HG02759 (cell line): ENCODE data around the gene GAK.

ENCODE experiments used
- ATAC-seq: cut with Tn5 transposase; IDR thresholded peaks from one replicate; pipeline ENCODE4 v1.9.1; 2021; ENCODE audit warnings: mild to moderate bottlenecking, moderate library complexity; ENCODE audit not compliant: unreplicated experiment

GAK gene

DNA sequence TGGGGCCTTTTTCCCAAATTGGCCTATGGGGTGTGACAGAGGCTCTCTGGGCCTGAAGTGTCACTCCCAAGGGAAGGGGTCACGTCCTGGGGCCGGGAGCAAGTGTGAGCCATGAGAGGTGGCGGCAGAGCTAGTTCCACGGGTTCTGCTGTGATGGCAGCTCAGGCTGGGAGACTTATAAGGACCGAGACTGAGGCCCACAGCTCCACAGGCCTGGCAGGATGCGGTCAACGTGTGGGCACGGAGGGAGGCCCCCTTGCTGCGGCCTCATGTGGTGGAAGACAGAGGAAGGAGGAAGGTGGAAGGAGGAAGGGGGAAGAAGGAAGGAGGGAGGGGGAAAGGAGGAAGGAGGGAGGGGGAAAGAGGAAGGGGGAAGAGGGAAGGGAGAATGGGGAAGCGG lies 99.0 kb downstream of the GAK start:
- no peak for ATAC-seq

DNA sequence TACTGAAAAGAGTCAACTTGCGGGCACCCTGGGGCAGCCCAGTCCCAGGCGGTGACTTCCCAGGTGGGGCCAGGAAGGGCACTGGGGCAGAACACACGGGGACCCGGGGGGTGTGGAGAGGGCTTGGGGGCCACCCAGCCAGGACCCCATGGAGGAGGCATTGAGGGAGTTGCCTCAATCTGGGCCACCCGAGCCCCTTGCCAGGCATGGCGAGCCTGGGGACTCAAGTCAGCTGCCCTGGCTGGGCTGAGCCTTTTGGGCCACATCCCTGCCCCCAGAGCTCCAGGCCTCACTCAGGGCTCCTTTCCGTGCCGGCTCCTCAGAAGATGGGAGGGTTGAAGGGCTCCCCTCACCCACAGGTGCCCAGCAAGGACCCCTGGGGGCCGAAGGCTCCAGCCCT lies 99.6 kb downstream of the GAK start:
- ATAC-seq, result no peak

DNA sequence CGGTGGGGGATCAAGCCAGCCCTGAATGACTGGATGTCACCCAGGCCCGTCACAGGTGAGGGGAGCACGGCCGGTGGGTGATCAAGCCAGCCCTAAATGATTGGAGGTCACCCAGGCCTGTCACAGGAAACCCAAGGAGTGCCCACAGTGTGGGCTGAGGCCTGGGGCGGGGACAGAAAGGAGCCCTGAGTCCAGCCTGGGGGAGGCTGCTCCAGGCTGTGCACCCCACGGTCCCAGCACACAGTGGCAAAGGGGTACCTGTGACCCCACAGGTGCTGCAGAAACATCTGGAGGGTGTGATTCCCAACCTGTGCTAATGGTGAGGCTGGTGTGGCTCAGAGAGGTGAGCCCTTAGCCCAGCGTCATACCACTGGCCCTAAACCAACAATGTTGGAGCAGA lies 100.0 kb downstream of the GAK start:
- ATAC-seq, result no peak

DNA sequence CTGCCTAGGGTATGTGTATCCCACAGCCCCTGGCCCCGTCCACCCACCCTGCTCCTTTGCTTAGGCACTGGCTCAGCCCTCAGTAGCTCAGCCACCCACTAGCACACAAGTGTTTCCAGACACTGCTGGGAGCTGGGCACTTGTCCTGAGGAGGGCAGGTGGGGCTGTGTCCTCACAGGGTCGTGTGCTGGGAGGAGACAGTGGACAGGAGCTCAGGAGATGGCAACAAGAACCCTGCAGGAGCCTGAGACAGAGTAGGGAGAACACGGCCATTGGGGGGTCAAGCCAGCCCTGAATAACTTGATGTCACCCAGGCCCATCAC lies 100.7 kb downstream of the GAK start:
- ATAC-seq, result no peak

DNA sequence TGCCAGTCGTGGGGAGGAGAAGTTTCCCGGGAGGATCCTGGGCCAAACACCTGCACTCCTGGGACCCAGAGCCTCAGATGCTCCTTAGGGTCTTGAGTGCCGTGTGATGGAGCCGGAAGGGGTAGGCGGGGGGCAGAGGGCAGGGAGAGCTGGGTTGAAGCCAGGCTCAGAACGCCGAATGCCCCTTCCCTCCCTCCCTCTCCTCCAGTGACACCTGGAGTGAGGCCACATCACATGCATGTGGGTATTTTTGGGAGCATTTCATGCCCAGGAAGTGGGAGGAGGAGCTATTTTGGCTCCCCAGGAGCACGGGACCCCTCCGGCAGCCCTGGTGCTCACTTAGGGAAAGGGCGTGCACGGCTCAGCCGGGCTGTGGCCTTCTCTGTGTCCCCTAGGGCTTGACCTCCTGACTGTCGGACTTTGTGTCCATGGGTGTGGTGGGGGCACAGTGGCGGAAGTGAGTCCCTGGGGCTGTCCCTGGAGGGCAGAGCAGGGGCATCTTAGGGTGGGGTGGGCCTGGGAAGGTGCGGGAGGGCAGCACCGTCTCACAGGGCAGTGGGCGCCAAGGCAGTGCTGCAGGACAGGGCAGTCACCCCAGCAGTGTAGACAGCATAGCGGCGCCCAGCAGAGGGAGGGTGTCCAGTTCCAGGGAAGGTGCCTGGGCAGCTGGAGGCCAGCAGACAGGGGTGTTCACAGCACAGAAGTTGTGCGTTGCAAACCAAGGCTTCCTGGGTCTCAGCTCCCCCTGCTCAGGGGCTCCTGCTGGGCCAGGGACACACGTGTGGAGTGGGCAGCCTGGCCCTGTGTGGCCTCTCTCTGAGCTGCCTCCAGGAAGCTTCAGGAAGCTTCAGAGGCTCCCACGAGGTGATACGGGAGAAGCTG lies 101.3 kb downstream of the GAK start:
- no peak for ATAC-seq

DNA sequence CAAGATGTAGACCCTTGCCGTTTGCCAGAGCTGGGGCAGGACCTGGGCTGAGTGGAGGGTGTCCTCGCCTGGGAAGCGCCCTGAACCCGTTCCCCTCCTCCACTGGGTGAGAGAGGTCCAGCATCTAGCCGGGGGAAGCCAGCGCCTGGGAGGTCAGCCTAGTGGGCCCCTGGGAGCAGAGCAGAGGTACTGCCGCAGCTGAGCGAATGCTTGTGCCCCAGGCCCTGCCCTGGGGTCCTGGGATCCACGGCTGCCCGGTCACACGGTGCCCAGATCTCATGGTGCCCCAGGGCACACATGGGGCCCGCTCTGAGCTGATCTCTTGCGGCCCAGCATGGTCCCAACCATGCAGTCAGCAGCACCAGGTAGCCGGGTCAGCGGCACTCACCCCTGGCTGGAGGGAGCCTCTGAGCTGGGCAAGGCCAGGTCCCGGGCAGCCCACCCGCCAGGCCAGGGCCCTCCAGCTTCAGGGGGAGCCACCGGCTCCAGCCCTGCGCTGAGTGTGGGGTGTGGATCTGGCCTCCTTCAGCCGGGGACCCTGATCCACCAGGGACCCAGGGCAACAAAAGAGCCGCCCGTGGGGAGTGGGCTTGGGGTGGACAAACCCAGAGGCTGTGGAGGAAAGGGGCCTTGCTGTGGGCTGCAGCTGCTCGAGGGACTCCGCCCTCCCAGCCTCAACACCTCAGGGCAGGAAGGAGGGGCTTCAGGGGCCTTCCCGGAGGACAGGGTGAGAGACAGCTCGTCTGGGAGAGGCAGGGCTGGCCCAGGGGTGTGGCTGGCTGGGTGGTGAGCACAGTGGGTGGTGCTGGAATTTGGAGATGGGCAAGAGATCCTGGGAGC lies 102.1 kb downstream of the GAK start:
- ATAC-seq, result no peak

DNA sequence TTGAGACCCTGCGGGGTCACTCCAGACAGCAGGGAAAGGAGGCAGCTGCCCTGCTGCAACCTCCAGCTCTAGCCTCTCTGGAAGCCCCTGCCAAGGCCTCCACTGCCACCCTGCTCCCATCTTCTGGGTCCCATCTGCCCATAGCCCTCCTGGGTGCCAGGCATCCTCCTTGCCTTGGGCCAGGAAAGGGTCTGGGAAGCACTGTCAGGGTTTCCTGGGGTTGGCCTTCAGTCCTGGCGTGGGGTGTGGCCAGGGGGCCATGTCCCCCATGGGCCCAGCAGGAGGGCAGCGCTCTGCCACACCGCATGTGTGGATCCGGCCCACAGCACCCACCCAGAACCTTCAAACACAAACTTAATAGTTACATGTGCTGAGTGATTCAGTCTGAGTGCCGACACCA lies 102.8 kb downstream of the GAK start:
- no peak for ATAC-seq

DNA sequence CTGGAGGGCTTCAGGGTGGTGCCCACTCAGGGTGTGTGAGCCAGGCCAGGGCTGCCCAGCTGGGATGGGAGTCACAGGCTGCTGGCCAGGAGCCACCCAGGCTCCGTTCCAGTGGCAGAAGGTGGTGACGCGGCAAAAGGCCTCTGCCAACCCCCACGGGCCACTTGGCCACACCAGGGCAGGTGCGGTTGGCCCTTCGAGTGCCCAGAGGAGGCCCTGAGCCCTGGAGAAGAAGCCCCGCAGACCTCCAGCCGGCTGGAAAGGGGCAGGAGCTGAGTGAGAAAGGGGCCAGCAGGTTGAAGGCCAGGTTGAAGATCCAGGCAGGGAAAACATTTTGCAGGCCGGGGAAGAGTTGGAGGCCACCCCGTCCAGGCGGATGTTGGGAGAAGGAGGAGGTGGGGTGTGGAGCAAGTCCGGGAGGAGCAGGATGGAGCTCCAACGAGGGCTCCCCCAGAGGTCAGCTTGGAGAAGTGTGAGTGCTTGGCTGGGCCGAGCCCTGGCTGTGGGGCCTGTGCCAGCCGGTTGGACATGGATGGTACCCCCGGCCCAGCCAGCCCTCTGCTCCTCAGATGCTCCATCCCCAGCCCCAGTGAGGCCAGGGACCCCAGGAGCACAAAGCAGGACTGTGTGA lies 103.4 kb downstream of the GAK start:
- ATAC-seq, result no peak

DNA sequence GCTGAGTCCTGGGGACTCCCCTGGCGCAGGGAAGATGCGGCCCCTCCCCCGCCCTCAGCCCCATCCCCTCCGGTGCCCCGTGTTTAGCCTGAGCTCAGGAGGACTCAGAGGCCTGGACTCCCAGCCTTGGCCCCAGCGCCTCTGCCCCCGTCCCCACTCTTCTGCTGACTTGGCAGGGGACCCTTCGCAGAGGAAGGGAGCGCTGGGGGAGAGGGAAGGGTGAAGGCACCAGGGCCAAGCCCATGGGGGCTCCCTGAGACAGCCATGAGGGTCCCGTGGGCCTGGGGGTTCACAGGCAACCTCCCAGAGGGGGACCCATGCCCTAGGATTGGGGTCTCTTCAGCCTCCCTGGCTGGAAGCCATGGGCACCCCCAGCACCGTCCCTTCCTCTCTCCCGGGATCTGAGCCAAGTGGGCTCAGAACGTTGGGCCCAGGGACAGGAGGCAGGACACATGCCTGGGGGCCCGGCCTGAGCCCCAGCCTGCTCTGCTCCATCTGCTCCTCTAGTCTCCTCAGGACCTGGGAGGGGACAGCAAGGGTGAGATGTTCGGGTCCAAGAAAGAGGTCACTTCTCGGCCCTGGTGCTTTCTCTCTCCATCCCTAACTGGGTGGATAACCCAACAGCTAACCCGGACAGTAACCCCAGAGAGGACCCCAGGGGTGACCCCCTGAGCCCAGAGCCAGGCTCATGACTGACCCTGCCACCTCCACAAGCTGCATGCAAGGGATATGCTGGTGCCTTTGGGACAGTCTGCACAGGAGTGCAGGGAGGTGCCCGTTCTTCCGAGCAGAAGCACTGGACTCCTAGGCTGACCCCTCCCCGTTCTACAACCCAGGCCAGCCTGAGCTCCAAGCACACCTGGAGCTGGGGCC lies 104.7 kb downstream of the GAK start:
- ATAC-seq, result no peak

DNA sequence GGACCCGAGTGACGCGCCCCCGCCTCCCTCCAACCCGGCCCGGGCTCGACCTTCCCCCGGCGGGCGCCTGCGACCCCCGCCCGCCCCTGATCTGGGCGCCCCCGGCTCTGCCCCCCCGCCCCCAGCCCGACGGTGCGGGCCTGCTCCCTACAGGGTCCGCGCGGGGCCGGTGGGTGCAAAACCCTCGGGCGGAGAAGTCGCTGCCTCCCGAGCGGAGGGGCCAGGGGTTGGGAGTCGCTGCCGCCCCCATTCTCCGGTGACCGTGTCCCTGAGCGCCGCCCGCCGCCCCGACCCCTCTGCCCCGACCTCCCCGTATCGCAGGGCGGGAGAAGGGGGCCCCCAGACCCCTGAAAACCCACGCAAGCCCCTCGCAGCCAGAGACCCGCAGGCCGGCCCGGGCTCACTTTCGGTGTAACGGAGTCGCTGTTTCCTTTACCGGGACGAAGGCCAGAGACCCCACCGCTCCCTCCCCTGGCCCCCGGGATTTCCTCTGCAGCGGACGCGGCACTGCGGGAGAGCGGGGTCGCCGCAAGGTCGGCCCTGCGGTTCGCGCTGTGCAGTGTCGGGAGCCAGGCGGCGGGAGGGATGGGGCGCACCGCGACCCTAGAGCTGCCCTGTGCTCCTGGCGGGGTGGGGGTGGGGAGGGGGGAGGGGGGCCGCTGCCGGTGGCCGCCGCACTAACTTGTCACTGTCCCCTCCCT lies 105.5 kb downstream of the GAK start:
- ATAC-seq, result no peak

DNA sequence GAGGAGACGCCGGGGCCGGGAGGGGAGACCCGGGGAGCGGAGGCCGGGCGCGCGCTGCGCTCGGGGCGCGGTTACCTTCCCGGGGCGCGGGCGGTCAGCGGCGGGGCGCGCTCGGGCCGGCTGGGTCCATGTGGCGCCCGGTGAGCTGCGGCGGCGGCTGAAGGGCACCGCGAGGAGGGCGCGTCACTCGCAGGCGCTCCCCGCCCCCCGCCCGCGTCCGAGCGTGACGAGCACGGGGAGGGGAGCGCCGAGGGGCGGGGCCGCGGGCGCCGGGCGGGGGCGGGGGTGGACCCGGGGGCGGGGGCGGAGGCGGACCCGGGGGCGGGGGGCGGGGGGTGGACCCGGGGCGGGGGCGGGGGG lies 106.2 kb downstream of the GAK start, which contains the start of gene CPLX1:
Gene CPLX1 (minus strand): TSS at position 159 of the 360 bp plus-strand sequence. CDS start 1,607 bp downstream, outside the sequence.
- ATAC-seq, result no peak

DNA sequence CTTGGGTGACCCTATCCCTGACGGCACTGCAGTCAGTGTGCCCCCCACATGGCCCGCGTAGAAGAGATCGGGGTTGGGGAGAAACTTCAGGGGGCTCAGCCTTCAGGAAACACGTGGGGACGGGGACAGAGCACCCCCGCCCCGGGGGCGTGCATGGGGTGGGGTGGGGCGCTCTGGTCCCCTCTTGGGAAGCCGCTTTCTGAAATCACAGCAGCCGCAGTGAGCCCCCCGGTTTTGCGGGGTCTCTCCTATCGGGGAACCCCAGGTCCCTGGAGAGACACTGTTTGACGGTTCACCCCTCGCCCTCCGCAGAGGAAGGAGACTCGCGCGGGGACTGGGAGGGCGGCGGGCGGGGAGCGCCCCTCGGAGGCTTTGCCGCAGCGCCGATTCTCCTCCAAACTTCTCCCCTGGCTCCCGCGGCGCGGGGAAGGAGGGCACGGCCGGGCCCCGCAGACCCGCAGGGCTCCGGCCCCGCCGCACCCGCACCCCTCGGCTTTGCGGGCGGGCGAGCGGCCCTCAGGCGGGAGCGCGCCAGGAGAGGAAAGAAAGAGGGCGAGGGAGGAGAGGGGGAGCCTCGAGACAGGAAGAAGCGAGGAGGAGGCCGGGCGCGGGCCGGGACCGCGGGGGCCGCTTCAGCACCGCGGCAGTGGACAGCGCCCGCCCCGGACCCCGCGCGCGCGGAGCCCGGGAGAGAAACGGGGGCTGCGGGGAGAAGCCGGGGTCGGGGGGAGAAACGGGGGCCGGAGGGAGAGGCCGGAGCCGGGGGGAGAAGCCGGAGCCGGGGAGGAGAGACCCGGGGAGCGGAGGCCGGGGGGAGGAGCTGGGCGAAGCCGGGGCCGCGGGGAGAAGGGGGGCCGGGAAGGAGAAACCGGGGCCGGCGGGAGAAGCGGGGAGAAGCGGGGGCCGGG lies 106.8 kb downstream of the GAK start:
- ATAC-seq, result no peak

DNA sequence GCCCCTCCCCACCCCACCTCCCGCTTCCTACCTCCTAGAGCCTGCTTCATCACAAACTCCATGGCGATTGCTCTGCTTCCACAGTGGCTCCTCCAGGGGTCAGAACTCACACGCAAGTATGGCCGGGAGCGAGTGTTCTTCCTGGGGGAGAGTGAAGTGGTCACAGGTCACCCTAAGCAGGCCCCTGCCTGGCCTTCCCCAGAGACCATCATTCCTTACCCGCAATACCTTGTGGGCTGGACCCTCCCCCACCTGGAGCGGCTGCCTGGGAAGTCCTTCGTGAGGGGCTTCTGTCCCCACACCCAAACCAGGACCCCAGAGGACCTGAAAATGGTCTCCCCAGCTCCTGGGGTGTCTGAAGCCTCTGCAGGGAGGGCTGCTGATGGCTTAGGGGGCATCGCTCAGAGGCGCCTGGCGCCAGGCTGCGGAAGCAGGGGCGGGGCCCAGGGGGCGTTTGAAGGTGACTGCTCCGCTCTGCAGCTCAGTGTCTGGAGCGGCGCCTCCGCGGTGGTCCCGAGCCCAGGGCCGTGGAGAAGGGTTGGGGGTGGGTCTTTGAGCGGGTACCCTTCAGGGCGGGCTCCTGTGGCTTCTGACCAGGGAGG lies 107.6 kb downstream of the GAK start:
- no peak for ATAC-seq

DNA sequence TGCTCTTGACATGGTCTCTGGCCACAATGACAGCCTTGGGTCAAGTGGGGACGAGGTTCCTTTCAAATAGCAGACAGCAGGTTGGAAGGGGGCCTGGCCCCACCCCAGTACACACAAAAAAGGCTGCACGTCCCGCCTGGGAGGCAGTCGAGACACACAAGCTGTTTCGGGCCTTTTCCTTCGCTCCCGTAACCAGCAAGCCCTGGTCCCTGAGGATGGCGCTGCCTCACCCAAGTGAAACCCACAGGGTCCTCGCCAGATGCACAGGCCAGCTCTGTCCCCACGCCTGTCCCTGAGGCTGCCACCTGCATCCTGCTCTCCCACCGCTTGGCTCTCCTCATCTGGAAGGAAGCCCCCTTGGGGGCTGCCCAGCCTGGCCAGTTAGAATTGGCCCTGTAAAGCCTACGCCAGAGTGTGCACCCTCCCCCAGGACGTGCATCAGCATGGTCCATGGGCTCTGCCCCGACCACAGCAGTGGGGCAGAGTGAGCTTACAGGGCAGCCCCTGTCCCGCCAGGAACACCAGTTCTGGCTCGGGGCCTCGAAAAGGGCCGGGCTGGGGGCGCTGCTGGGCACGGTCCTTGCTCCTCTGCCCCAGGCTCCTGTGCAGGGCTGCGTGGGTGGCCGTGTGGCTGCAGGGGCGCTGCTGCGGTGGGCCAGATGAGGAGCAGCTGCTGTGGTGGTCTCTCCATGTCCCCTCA lies 108.2 kb downstream of the GAK start:
- ATAC-seq, result no peak

DNA sequence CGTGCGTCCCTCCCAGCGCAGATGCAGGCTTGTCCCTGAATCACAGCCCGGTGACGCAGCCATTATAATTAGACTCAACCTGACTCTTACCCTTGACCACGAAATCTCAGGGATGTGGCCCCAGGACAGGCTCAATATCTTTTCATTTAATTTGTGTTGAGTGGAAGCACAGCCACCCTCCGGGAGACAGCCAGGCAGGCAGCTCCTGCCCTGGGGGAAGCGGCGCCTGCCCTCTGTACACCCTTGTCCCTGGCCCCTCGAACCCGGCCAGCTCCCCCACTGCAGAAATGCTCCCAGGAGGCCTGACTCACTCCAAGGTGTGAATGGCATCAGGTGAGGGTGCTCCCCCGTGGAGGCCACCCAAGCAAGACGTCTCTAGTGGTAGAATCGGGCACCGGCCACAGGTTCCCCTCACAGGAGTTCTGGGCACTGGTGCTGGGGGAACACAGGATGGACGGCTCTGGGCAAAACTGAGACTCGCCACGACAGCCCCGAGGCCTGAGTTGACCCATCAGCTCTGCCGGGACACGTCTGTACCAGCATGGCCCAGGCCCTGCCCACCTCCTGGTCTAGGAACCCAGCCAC lies 108.8 kb downstream of the GAK start:
- ATAC-seq, result no peak

DNA sequence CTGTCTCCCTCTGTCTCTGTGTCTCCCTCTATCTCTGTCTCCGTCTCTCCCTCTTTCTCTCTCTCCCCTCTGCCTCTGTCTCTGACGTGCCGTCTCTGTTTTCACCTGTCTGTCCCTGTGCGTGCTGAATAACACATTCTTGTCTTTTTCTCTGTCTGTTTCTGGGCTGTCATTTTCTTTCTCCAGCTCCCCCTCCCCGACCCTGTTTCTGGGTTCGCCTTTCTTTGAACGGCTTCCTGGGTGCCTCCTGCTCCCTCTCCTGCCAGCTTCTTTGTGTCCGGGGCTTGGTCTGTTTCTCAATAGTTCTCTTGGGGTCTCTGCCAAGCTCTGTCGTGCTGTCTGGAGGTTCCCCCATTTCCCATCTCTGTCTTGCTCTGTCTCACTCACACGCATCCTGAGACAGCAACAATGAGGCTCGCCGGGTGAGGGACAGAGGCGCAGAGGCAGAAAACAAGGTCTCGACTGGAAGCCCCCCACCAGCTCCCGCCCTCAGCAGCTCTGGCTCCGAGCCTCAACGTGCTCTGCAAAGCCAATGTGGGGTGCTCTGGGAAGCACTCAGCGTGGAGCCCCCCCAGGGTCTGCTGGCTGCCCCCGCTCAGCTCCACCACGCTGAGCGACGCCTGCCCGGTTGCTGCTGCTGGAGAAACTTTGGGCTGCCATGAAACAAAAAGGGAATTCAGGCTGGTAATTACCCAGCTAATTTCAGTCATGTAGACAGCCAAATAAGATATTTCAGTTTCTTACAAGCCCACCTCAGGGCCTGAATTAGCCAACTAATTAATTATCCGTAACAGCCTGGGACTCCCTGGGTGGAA lies 109.5 kb downstream of the GAK start:
- no peak for ATAC-seq

DNA sequence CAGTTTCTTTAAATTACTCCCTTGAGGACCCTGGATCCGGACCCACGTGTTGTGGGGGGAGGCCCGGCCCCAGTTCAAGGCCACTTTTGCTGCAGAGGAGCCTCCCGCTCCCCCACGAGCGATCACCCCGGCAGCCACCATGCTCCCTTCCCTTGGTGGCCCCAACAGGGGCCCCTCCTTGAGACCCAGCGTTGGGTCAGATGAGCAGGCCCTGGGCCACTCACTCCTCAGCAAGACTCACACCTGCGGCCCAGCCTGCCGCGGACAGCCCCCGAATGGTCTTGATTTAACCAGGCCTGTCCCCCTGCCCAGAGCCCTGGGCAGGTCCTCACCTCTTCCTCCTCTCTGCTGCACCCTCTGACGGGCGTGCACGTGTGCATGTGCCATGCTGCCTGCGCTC lies 110.5 kb downstream of the GAK start:
- ATAC-seq, result no peak
